ENCODE data around the gene BTNL9.
"Not testable (repeated sequence)": the region's sequence is repeated elsewhere in the genome, so short reads cannot be mapped to it uniquely, and the experiment has no call there.

BTNL9 gene

GRCh38 chr5:181039931-181040630 is at the start of gene BTNL9:
Gene BTNL9 (plus strand): TSS chr5:181040266. CDS start chr5:181045490, 5,224 bp downstream.
- Histone ChIP-seq H3K27ac (ENCODE audit: low read depth, low read length) (no peak within 1 kb of the TSS), H3K36me3 (ENCODE audit: control insufficient read depth in 1 of 2, insufficient read depth in 2 of 2, low read length in 2 of 2) (no peaks in the 10 kb centered on the region), H3K27me3 (ENCODE audit: control insufficient read depth in 1 of 2, insufficient read depth in 2 of 2, low read length in 2 of 2) (no peaks in the 10 kb centered on the region), H3K4me1 (ENCODE audit: control insufficient read depth in 1 of 2, insufficient read depth in 2 of 2, low read length in 2 of 2) (no peaks in the 10 kb centered on the region), H3K9me3 (ENCODE audit: control insufficient read depth in 1 of 2, low read length in 2 of 2) (no peaks in the 10 kb centered on the region), H3K4me3 (ENCODE audit: low read depth in 1 of 2, low read length in 2 of 2) (no peak within 1 kb of the TSS), H3K9ac (ENCODE audit: low read depth in 1 of 2, low read length in 2 of 2) (no peak within 1 kb of the TSS)

DNA sequence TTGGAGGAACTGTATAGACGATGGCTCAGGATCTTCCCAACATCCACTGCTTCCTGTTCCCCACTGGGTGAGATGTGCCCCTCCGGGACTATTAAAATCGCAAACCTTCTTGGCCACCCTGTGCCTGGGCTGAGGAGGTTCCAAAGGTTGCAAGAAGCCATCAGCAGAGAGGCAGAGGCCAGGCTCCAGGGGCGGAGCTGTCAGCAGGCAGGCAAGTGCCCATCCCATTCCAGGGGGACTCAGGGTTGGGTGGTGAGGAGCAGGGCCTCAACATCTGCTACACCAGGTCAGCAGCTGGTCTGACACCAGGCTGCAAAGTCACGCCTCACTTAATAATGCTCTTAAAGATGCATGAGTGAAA is 49.2 kb upstream of the BTNL9 start:
- Histone ChIP-seq H3K27me3 (ENCODE audit: control insufficient read depth in 1 of 2, insufficient read depth in 2 of 2, low read length in 2 of 2) (no peaks in the 10 kb centered on the region), H3K9ac (ENCODE audit: low read depth in 1 of 2, low read length in 2 of 2) (peak overlapping the region; percentile 58 to 78), H3K36me3 (ENCODE audit: control insufficient read depth in 1 of 2, insufficient read depth in 2 of 2, low read length in 2 of 2) (peaks cover 1 to 7% of the 10 kb centered on the region in 2 donors), H3K4me3 (ENCODE audit: low read depth in 1 of 2, low read length in 2 of 2) (peak overlapping the region; percentile 81 to 83), H3K9me3 (ENCODE audit: control insufficient read depth in 1 of 2, low read length in 2 of 2) (no peaks in the 10 kb centered on the region), H3K27ac (ENCODE audit: low read depth, low read length) (no peak overlapping the region), H3K4me1 (ENCODE audit: control insufficient read depth in 1 of 2, insufficient read depth in 2 of 2, low read length in 2 of 2) (peaks cover 13% of the 10 kb centered on the region in 2 donors)

- Histone ChIP-seq H3K27ac (ENCODE audit: low read depth, low read length) (no peak overlapping the region), H3K4me3 (ENCODE audit: low read depth in 1 of 2, low read length in 2 of 2) (no peak overlapping the region)
Measured at GRCh38 chr5:181001947-181002346, 38.1 kb upstream of the BTNL9 start.

GRCh38 chr5:181005791-181006190 is 34.3 kb upstream of the BTNL9 start:
- Histone ChIP-seq H3K27me3 (ENCODE audit: control insufficient read depth in 1 of 2, insufficient read depth in 2 of 2, low read length in 2 of 2) (no peaks in the 10 kb centered on the region), H3K36me3 (ENCODE audit: control insufficient read depth in 1 of 2, insufficient read depth in 2 of 2, low read length in 2 of 2) (peaks cover 0 to 3% of the 10 kb centered on the region in 2 donors), H3K9ac (ENCODE audit: low read depth in 1 of 2, low read length in 2 of 2) (no peak overlapping the region), H3K9me3 (ENCODE audit: control insufficient read depth in 1 of 2, low read length in 2 of 2) (no peaks in the 10 kb centered on the region), H3K4me1 (ENCODE audit: control insufficient read depth in 1 of 2, insufficient read depth in 2 of 2, low read length in 2 of 2) (no peaks in the 10 kb centered on the region), H3K27ac (ENCODE audit: low read depth, low read length) (no peak overlapping the region), H3K4me3 (ENCODE audit: low read depth in 1 of 2, low read length in 2 of 2) (no peak overlapping the region)

More at GRCh38 chr5:181001947-181002346, 38.1 kb upstream of the BTNL9 start:
- no peaks in the 10 kb centered on the region for H3K9me3 ChIP-seq (ENCODE audit: control insufficient read depth in 1 of 2, low read length in 2 of 2)
- H3K27me3 ChIP-seq (ENCODE audit: control insufficient read depth in 1 of 2, insufficient read depth in 2 of 2, low read length in 2 of 2) = no peaks in the 10 kb centered on the region
- no peaks in the 10 kb centered on the region for H3K4me1 ChIP-seq (ENCODE audit: control insufficient read depth in 1 of 2, insufficient read depth in 2 of 2, low read length in 2 of 2)
- H3K36me3 ChIP-seq (ENCODE audit: control insufficient read depth in 1 of 2, insufficient read depth in 2 of 2, low read length in 2 of 2) = peaks cover 3 to 8% of the 10 kb centered on the region in 2 donors
- no peak overlapping the region for H3K9ac ChIP-seq (ENCODE audit: low read depth in 1 of 2, low read length in 2 of 2)

- H3K4me3 ChIP-seq (ENCODE audit: low read depth in 1 of 2, low read length in 2 of 2) = no peak overlapping the region
- no peak overlapping the region for H3K9ac ChIP-seq (ENCODE audit: low read depth in 1 of 2, low read length in 2 of 2)
- no peaks in the 10 kb centered on the region for H3K27me3 ChIP-seq (ENCODE audit: control insufficient read depth in 1 of 2, insufficient read depth in 2 of 2, low read length in 2 of 2)
- no peaks in the 10 kb centered on the region for H3K4me1 ChIP-seq (ENCODE audit: control insufficient read depth in 1 of 2, insufficient read depth in 2 of 2, low read length in 2 of 2)
- H3K9me3 ChIP-seq (ENCODE audit: control insufficient read depth in 1 of 2, low read length in 2 of 2) = no peaks in the 10 kb centered on the region
- no peak overlapping the region for H3K27ac ChIP-seq (ENCODE audit: low read depth, low read length)
- H3K36me3 ChIP-seq (ENCODE audit: control insufficient read depth in 1 of 2, insufficient read depth in 2 of 2, low read length in 2 of 2) = no peaks in the 10 kb centered on the region
Measured at GRCh38 chr5:181008136-181008535, 31.9 kb upstream of the BTNL9 start.

DNA sequence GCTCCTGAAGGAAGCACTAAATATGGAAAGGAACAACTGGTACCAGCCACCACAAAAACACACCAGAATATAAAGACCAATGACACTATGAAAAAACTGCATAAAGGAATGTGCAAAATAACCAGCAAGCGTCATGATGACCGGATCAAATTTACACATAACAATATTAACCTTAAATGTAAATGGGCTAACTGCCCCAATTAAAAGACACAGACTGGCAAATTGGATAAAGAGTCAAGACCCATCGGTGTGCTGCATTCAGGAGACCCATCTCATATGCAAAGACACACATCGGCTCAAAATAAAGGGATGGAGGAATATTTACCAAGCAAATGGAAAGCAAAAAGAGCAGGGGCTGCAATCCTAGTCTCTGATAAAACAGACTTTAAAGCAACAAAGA is 30.0 kb upstream of the BTNL9 start:
- H3K36me3 ChIP-seq (ENCODE audit: control insufficient read depth in 1 of 2, insufficient read depth in 2 of 2, low read length in 2 of 2); H3K27ac ChIP-seq (ENCODE audit: low read depth, low read length); H3K9me3 ChIP-seq (ENCODE audit: control insufficient read depth in 1 of 2, low read length in 2 of 2); H3K27me3 ChIP-seq (ENCODE audit: control insufficient read depth in 1 of 2, insufficient read depth in 2 of 2, low read length in 2 of 2); H3K4me3 ChIP-seq (ENCODE audit: low read depth in 1 of 2, low read length in 2 of 2); H3K4me1 ChIP-seq (ENCODE audit: control insufficient read depth in 1 of 2, insufficient read depth in 2 of 2, low read length in 2 of 2); H3K9ac ChIP-seq (ENCODE audit: low read depth in 1 of 2, low read length in 2 of 2): not testable (repeated sequence)

DNA sequence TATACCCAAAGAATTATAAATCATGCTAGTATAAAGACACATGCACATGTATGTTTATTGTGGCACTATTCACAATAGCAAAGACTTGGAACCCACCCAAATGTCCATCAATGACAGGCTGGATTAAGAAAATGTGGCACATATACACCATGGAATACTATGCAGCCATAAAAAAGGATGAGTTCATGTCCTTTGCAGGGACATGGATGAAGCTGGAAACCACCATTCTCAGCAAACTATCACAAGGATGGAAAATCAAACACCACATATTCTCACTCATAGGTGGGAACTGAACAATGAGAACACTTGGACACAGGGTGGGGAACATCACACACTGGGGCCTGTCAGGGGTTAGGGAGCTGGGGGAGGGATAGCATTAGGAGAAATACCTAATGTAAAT is 25.4 kb upstream of the BTNL9 start:
- H3K27ac ChIP-seq (ENCODE audit: low read depth, low read length); H3K9me3 ChIP-seq (ENCODE audit: control insufficient read depth in 1 of 2, low read length in 2 of 2); H3K4me3 ChIP-seq (ENCODE audit: low read depth in 1 of 2, low read length in 2 of 2): not testable (repeated sequence)

DNA sequence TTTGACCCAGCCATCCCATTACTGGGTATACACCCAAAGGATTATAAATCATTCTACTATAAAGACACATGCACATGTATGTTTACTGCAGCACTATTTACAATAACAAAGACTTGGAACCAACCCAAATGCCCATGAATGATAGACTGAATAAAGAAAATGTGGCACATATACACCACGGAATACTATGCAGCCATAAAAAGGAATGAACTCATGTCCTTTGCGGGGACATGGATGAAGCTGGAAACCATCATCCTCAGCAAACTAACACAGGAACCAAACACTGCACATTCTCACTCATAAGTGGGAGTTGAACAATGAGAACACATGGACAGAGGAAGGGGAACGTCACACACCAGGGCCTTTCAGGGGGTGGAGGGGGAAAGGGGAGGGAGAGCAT is 22.6 kb upstream of the BTNL9 start:
- not testable (repeated sequence) for H3K9ac ChIP-seq (ENCODE audit: low read depth in 1 of 2, low read length in 2 of 2); H3K4me1 ChIP-seq (ENCODE audit: control insufficient read depth in 1 of 2, insufficient read depth in 2 of 2, low read length in 2 of 2); H3K4me3 ChIP-seq (ENCODE audit: low read depth in 1 of 2, low read length in 2 of 2); H3K36me3 ChIP-seq (ENCODE audit: control insufficient read depth in 1 of 2, insufficient read depth in 2 of 2, low read length in 2 of 2); H3K9me3 ChIP-seq (ENCODE audit: control insufficient read depth in 1 of 2, low read length in 2 of 2); H3K27me3 ChIP-seq (ENCODE audit: control insufficient read depth in 1 of 2, insufficient read depth in 2 of 2, low read length in 2 of 2); H3K27ac ChIP-seq (ENCODE audit: low read depth, low read length)

More for the DNA sequence above, 25.4 kb upstream of the BTNL9 start:
- H3K36me3 ChIP-seq (ENCODE audit: control insufficient read depth in 1 of 2, insufficient read depth in 2 of 2, low read length in 2 of 2); H3K4me1 ChIP-seq (ENCODE audit: control insufficient read depth in 1 of 2, insufficient read depth in 2 of 2, low read length in 2 of 2); H3K9ac ChIP-seq (ENCODE audit: low read depth in 1 of 2, low read length in 2 of 2); H3K27me3 ChIP-seq (ENCODE audit: control insufficient read depth in 1 of 2, insufficient read depth in 2 of 2, low read length in 2 of 2): not testable (repeated sequence)

- H3K4me1 ChIP-seq (ENCODE audit: control insufficient read depth in 1 of 2, insufficient read depth in 2 of 2, low read length in 2 of 2) = no peaks in the 10 kb centered on the region
- H3K27me3 ChIP-seq (ENCODE audit: control insufficient read depth in 1 of 2, insufficient read depth in 2 of 2, low read length in 2 of 2) = no peaks in the 10 kb centered on the region
- H3K9me3 ChIP-seq (ENCODE audit: control insufficient read depth in 1 of 2, low read length in 2 of 2) = peaks cover 8 to 12% of the 10 kb centered on the region in 2 donors
- H3K27ac ChIP-seq (ENCODE audit: low read depth, low read length) = no peak overlapping the region
- no peaks in the 10 kb centered on the region for H3K36me3 ChIP-seq (ENCODE audit: control insufficient read depth in 1 of 2, insufficient read depth in 2 of 2, low read length in 2 of 2)
- no peak overlapping the region for H3K9ac ChIP-seq (ENCODE audit: low read depth in 1 of 2, low read length in 2 of 2)
- no peak overlapping the region for H3K4me3 ChIP-seq (ENCODE audit: low read depth in 1 of 2, low read length in 2 of 2)
Measured at GRCh38 chr5:181020688-181021087, 19.4 kb upstream of the BTNL9 start.

DNA sequence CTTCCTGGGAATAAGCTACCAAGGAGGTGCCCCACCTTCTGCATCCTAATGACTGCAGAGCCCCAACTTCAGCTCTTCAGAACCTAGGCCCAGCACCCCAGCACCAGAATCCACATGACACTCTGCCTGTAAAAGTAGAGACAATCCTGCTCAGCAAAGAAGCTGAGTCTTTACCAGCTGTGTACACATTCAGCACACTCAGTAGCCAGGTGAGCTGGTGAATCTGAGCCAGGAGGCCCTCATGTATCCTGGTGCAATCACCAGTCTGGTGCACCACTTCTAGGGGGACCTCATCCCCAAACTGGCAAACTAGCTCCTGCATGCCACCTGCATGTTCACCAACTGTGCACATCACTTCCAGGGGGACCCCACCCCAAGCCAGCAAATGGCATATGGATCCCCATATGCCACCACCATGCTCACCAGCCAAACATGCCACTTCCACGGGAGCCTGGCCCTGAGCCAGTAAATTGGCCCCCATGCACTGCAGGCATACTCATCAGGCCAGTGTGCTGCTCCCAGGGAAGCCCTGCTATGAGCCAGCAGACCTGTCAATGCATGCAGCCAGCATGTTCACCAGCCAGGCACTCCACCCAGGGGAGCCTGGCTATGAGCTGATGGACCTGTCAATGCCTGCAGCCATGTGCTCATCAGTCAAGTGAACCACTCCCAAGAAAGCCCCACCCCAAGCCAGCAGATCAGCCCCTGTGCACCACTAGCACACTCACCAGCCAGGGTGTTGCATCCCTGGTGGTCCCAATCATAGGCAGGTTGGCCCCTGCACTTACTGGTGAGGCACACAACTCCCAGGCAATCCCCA is 15.6 kb upstream of the BTNL9 start:
- Histone ChIP-seq H3K36me3 (ENCODE audit: control insufficient read depth in 1 of 2, insufficient read depth in 2 of 2, low read length in 2 of 2) (no peaks in the 10 kb centered on the region), H3K4me3 (ENCODE audit: low read depth in 1 of 2, low read length in 2 of 2) (no peak overlapping the region), H3K4me1 (ENCODE audit: control insufficient read depth in 1 of 2, insufficient read depth in 2 of 2, low read length in 2 of 2) (no peaks in the 10 kb centered on the region), H3K27ac (ENCODE audit: low read depth, low read length) (no peak overlapping the region), H3K9me3 (ENCODE audit: control insufficient read depth in 1 of 2, low read length in 2 of 2) (peaks cover 8 to 12% of the 10 kb centered on the region in 2 donors), H3K9ac (ENCODE audit: low read depth in 1 of 2, low read length in 2 of 2) (no peak overlapping the region), H3K27me3 (ENCODE audit: control insufficient read depth in 1 of 2, insufficient read depth in 2 of 2, low read length in 2 of 2) (no peaks in the 10 kb centered on the region)

Data from duodenal mucosa (tissue), 2 donors.